DOHH2 (cell line): Measurements from ENCODE around the gene PIGC.
A peak's percentile ranks its signal among the peaks of the same experiment; 100 is the strongest.
"Not testable (repeated sequence)": the region's sequence is repeated elsewhere in the genome, so short reads cannot be mapped to it uniquely, and the experiment has no call there.

Experiments used
- H3F3A ChIP-seq: fragments of 200-600 bp; sonication (generic), shearing (Covaris generic); 2 replicates; pipeline ENCODE4 v1.6.0; 2016; ENCODE audit warnings: antibody characterized with exemption, mild to moderate bottlenecking; ENCODE audit not compliant: control insufficient read depth, insufficient read depth
- H3K27ac ChIP-seq: fragments of 200-600 bp; sonication (generic); 2 replicates; pipeline ENCODE4 v1.5.1; 2014; ENCODE audit warnings: low read depth, mild to moderate bottlenecking, low read length, moderate library complexity
- H3K27me3 ChIP-seq: fragments of 200-600 bp; sonication (generic); 2 replicates; pipeline ENCODE4 v1.6.1; 2014; ENCODE audit warnings: mild to moderate bottlenecking, low read length, mixed read lengths; ENCODE audit not compliant: control insufficient read depth
- H3K36me3 ChIP-seq: fragments of 200-600 bp; sonication (generic); 2 replicates; pipeline ENCODE4 v1.6.1; 2014; ENCODE audit warnings: mild to moderate bottlenecking, low read length, moderate library complexity, mixed read lengths; ENCODE audit not compliant: control insufficient read depth
- H3K4me1 ChIP-seq: fragments of 200-600 bp; sonication (generic); 2 replicates; pipeline ENCODE4 v1.6.1; 2014; ENCODE audit warnings: mild to moderate bottlenecking, low read length, mixed read lengths; ENCODE audit not compliant: control insufficient read depth
- H3K4me2 ChIP-seq: fragments of 200-600 bp; sonication (generic); 2 replicates; pipeline ENCODE4 v1.6.0; 2014; ENCODE audit warnings: mild to moderate bottlenecking, low read length, moderate library complexity
- H3K4me3 ChIP-seq: fragments of 200-600 bp; sonication (generic); 2 replicates; pipeline ENCODE4 v1.5.1; 2014; ENCODE audit warnings: mild to moderate bottlenecking, low read length, mixed read lengths
- H3K79me2 ChIP-seq: fragments of 200-600 bp; sonication (generic); 2 replicates; pipeline ENCODE4 v1.6.1; 2014; ENCODE audit warnings: mild to moderate bottlenecking, low read length, mixed read lengths; ENCODE audit not compliant: control insufficient read depth
- H3K9me2 ChIP-seq: fragments of 200-600 bp; sonication (generic); replicated peaks from 2 replicates; pipeline ENCODE4 v1.6.1; 2014; ENCODE audit warnings: mild to moderate bottlenecking, low read length, mixed read lengths; ENCODE audit not compliant: control insufficient read depth
- H3K9me3 ChIP-seq: fragments of 200-600 bp; sonication (generic); 2 replicates; pipeline ENCODE4 v1.6.1; 2014; ENCODE audit warnings: antibody characterized with exemption, low read length, mixed read lengths; ENCODE audit not compliant: control insufficient read depth, insufficient read depth
- H4K20me1 ChIP-seq: fragments of 200-600 bp; sonication (generic); 2 replicates; pipeline ENCODE4 v1.6.0; 2014; ENCODE audit warnings: low read depth, mild to moderate bottlenecking, antibody characterized with exemption, low read length, moderate library complexity; ENCODE audit not compliant: control insufficient read depth, insufficient read depth
- CTCF ChIP-seq: fragments of 200-600 bp; sonication (generic); IDR thresholded peaks from one replicate; pipeline ENCODE4 v1.5.1; 2014; ENCODE audit warnings: antibody characterized with exemption, mild to moderate bottlenecking, low read depth, low read length; ENCODE audit not compliant: poor library complexity, severe bottlenecking
- EZH2phosphoT487 ChIP-seq: fragments of 200-600 bp; sonication (generic); IDR thresholded peaks from 2 replicates; pipeline ENCODE4 v1.6.1; 2017; ENCODE audit warnings: borderline replicate concordance, mild to moderate bottlenecking, antibody characterized with exemption, low read length, moderate library complexity, mixed read lengths

Gene PIGC

GRCh38 chr1:172442404-172442803 lies 1.5 kb downstream of the PIGC start:
- TF ChIP-seq EZH2phosphoT487: no peak
- TF ChIP-seq CTCF: no peak
- no peaks in the 10 kb centered on the region for H3K27me3 ChIP-seq
- peaks cover 21% of the 10 kb centered on the region for H3K79me2 ChIP-seq
- H3K27ac ChIP-seq: no peak overlapping the region
- peaks cover 13% of the 10 kb centered on the region for H3K4me1 ChIP-seq
- H3F3A ChIP-seq: 0 out of 2 replicates have a peak, but pooled peaks cover 2% of the 10 kb centered on the region
- no peaks in the 10 kb centered on the region for H3K9me3 ChIP-seq
- H3K4me3 ChIP-seq: peak overlapping the region; percentile 84; the same call in 1 of the 2 replicates
- H3K4me2 ChIP-seq: peak overlapping the region; percentile 81
- no peaks in the 10 kb centered on the region for H3K9me2 ChIP-seq
- no peaks in the 10 kb centered on the region for H4K20me1 ChIP-seq
- peaks cover 20% of the 10 kb centered on the region for H3K36me3 ChIP-seq

- not testable (repeated sequence) for H3K9me3 ChIP-seq, H3K9me2 ChIP-seq, H3K4me3 ChIP-seq, H3K4me2 ChIP-seq, H3K27ac ChIP-seq, H4K20me1 ChIP-seq, H3K27me3 ChIP-seq, H3K79me2 ChIP-seq, H3F3A ChIP-seq, H3K4me1 ChIP-seq
- H3K36me3 ChIP-seq: peaks cover 14% of the 10 kb centered on the region
Measured at GRCh38 chr1:172437183-172437582, 6.7 kb downstream of the PIGC start.

GRCh38 chr1:172431721-172432192 lies 12.1 kb downstream of the PIGC start:
- Histone ChIP-seq H3K4me2 (no peak overlapping the region), H3K9me3 (no peaks in the 10 kb centered on the region)
- TF ChIP-seq EZH2phosphoT487: no peak
- TF ChIP-seq CTCF: no peak

GRCh38 chr1:172431204-172431603 lies 12.7 kb downstream of the PIGC start:
- Histone ChIP-seq H3K27me3 (no peaks in the 10 kb centered on the region), H3K9me3 (no peaks in the 10 kb centered on the region), H3K36me3 (no peaks in the 10 kb centered on the region), H3K79me2 (no peaks in the 10 kb centered on the region), H3K4me2 (no peak overlapping the region), H3K4me3 (no peak overlapping the region), H3F3A (no peaks in the 10 kb centered on the region), H3K9me2 (no peaks in the 10 kb centered on the region), H4K20me1 (no peaks in the 10 kb centered on the region), H3K27ac (no peak overlapping the region), H3K4me1 (no peaks in the 10 kb centered on the region)
- TF ChIP-seq CTCF (no peak), EZH2phosphoT487 (no peak)

More at GRCh38 chr1:172431721-172432192, 12.1 kb downstream of the PIGC start:
- H3K4me3 ChIP-seq: no peak overlapping the region
- H3K79me2 ChIP-seq: no peaks in the 10 kb centered on the region
- no peaks in the 10 kb centered on the region for H3K36me3 ChIP-seq
- H3K4me1 ChIP-seq: no peaks in the 10 kb centered on the region
- no peak overlapping the region for H3K27ac ChIP-seq
- no peaks in the 10 kb centered on the region for H4K20me1 ChIP-seq
- no peaks in the 10 kb centered on the region for H3K9me2 ChIP-seq
- H3F3A ChIP-seq: no peaks in the 10 kb centered on the region
- no peaks in the 10 kb centered on the region for H3K27me3 ChIP-seq
